ENCODE measurements around the gene PLEKHA8. TPM values are rescaled to one million over a fixed set of nuclear protein-coding genes. Genes with fewer than 3 reads are reported as not detected.

Gene PLEKHA8
- total RNA-seq, 2 experiments from 2014 or later = 16.8 to 17.1 TPM

GRCh38 chr7:30159163-30159562 lies 131.0 kb downstream of the PLEKHA8 start:
- ATAC-seq (no peak), DNase-seq (no peak)
- no peak overlapping the region for H3K4me3 Mint-ChIP-seq
- POLR2A ChIA-PET = no interaction called here
- CTCF ChIA-PET = interaction anchor here (1.1 to 1.4 kb wide), 3 partner anchors 12 to 405 kb away, joined by 3 read pairs; no protein-coding TSS in a partner anchor
- no peaks in the 10 kb centered on the region for H3K36me3 Mint-ChIP-seq (ENCODE audit: low read depth)
- intact Hi-C loops (cut with micrococcal nuclease) = no loop called here
- TF ChIP-seq CTCF (IDR thresholded peaks at IDR 0.05) = no peak
- no peaks in the 10 kb centered on the region for H3K27me3 Mint-ChIP-seq
- no peaks in the 10 kb centered on the region for H3K9me3 Mint-ChIP-seq
- H3K4me1 Mint-ChIP-seq (ENCODE audit: low read depth) = peaks cover 53% of the 10 kb centered on the region
- H3K27ac Mint-ChIP-seq = no peak overlapping the region

- Mint-ChIP-seq H3K27me3 (no peaks in the 10 kb centered on the region), H3K4me1 (ENCODE audit: low read depth) (peaks cover 54% of the 10 kb centered on the region), H3K9me3 (no peaks in the 10 kb centered on the region), H3K36me3 (ENCODE audit: low read depth) (no peaks in the 10 kb centered on the region), H3K27ac (no peak overlapping the region), H3K4me3 (no peak overlapping the region)
- TF ChIP-seq CTCF (IDR thresholded peaks at IDR 0.05) = no peak
- intact Hi-C loops (cut with micrococcal nuclease) = loop anchor here (10.0 kb wide), 1 partner anchor 115 kb away; no protein-coding TSS in a partner anchor
- ATAC-seq = peak; percentile 43
- ChIA-PET CTCF (interaction anchor here (1.1 to 1.4 kb wide), 3 partner anchors 13 to 404 kb away, joined by 3 read pairs; no protein-coding TSS in a partner anchor), POLR2A (interaction anchor here (1.1 kb wide), 1 partner anchor 13 kb away, joined by 5 read pairs; no protein-coding TSS in a partner anchor)
- peak; percentile 66 for DNase-seq
These were observed 131.5 kb downstream of the PLEKHA8 start for GRCh38 chr7:30159698-30160143.

- no peak overlapping the region for H3K27ac Mint-ChIP-seq
- no peaks in the 10 kb centered on the region for H3K36me3 Mint-ChIP-seq (ENCODE audit: low read depth)
- H3K27me3 Mint-ChIP-seq = no peaks in the 10 kb centered on the region
- ChIA-PET POLR2A (interaction anchor here (1.1 kb wide), 1 partner anchor 14 kb away, joined by 5 read pairs; no protein-coding TSS in a partner anchor), CTCF (interaction anchor here (1.4 kb wide), 2 partner anchors 13 to 403 kb away, joined by 3 read pairs; no protein-coding TSS in a partner anchor)
- intact Hi-C loops (cut with micrococcal nuclease) = loop anchor here (10.0 kb wide), 1 partner anchor 114 kb away; no protein-coding TSS in a partner anchor
- H3K9me3 Mint-ChIP-seq = no peaks in the 10 kb centered on the region
- peaks cover 54% of the 10 kb centered on the region for H3K4me1 Mint-ChIP-seq (ENCODE audit: low read depth)
- DNase-seq (no peak), ATAC-seq (no peak)
- no peak for TF ChIP-seq CTCF (IDR thresholded peaks at IDR 0.05)
- no peak overlapping the region for H3K4me3 Mint-ChIP-seq
These were observed 132.1 kb downstream of the PLEKHA8 start for GRCh38 chr7:30160329-30160728.

GRCh38 chr7:30162133-30162532 lies 133.9 kb downstream of the PLEKHA8 start:
- Mint-ChIP-seq H3K36me3 (ENCODE audit: low read depth) (no peaks in the 10 kb centered on the region), H3K4me3 (peak overlapping the region; percentile 54), H3K27ac (peak overlapping the region; percentile 85), H3K27me3 (no peaks in the 10 kb centered on the region), H3K4me1 (ENCODE audit: low read depth) (peaks cover 51% of the 10 kb centered on the region), H3K9me3 (no peaks in the 10 kb centered on the region)
- ATAC-seq (no peak), DNase-seq (no peak)
- ChIA-PET CTCF (no interaction called here), POLR2A (interaction anchor here (0.5 to 1.5 kb wide), 3 partner anchors 27 to 186 kb away, joined by 3 to 6 read pairs (median 3); partner anchors contain the start of gene MTURN)
- TF ChIP-seq CTCF (IDR thresholded peaks at IDR 0.05) = no peak
- intact Hi-C loops (cut with micrococcal nuclease) = loop anchor here (10.0 kb wide), 1 partner anchor 113 kb away; no protein-coding TSS in a partner anchor

GRCh38 chr7:30162622-30163124 lies 134.5 kb downstream of the PLEKHA8 start:
- intact Hi-C loops (cut with micrococcal nuclease) = loop anchor here (10.0 kb wide), 1 partner anchor 112 kb away; no protein-coding TSS in a partner anchor
- H3K36me3 Mint-ChIP-seq (ENCODE audit: low read depth) = no peaks in the 10 kb centered on the region
- ATAC-seq = peak; percentile 65
- ChIA-PET POLR2A (interaction anchor here (0.5 to 1.5 kb wide), 2 partner anchors 27 to 185 kb away, joined by 3 to 6 read pairs; partner anchors contain the start of gene MTURN), CTCF (no interaction called here)
- peak overlapping the region; percentile 85 for H3K27ac Mint-ChIP-seq
- peaks cover 45% of the 10 kb centered on the region for H3K4me1 Mint-ChIP-seq (ENCODE audit: low read depth)
- H3K27me3 Mint-ChIP-seq = no peaks in the 10 kb centered on the region
- H3K4me3 Mint-ChIP-seq = peak overlapping the region; percentile 54
- TF ChIP-seq CTCF (IDR thresholded peaks at IDR 0.05) = no peak
- peak; percentile 37 for DNase-seq
- no peaks in the 10 kb centered on the region for H3K9me3 Mint-ChIP-seq
